Measurements from ENCODE around the gene USP35. TPM values are rescaled to one million over a fixed set of nuclear protein-coding genes. Genes with fewer than 3 reads are reported as not detected.

The USP35 gene
- polyA plus RNA-seq, 2 of the 4 experiments (the other 2 are of a cell fraction), result 3.8 to 5.8 TPM

- FAIRE-seq (no peak), ATAC-seq (no peak), DNase-seq (ENCODE audit: low read depth in 1 of 2, low spot score in 1 of 2) (no peak)
- ChIA-PET POLR2A (interaction anchor here (0.6 kb wide), 1 partner anchor 216 kb away, joined by 8 read pairs; no protein-coding TSS in a partner anchor), CTCF (interaction anchor here (0.6 to 1.9 kb wide), 6 partner anchors 11 to 364 kb away, joined by 3 to 6 read pairs (median 4); partner anchors contain the start of genes KCTD21 and USP35)
- Histone ChIP-seq H3K27ac (no peak overlapping the region), H3K4me3 (no peak overlapping the region), H3K9me3 (no peaks in the 10 kb centered on the region), H3K4me1 (no peaks in the 10 kb centered on the region), H3K4me2 (no peak overlapping the region)
- 98% methylated on average over 13 of the region's 13 CpGs for WGBS (ENCODE audit: missing lambda C conversion rate)
- TF ChIP-seq EHF (CRISPR knock-in tag; IDR thresholded peaks at IDR 0.05), result no peak
- TF ChIP-seq CHD2 (IDR thresholded peaks at IDR 0.05; ENCODE audit: low read length, partially characterized antibody), result no peak
- TF ChIP-seq POLR2A (IDR thresholded peaks at IDR 0.05; ENCODE audit: low read length), result no peak
- TF ChIP-seq RNF2 (IDR thresholded peaks at IDR 0.05; ENCODE audit: borderline replicate concordance, low read depth), result no peak
- no peak for TF ChIP-seq HES2 (IDR thresholded peaks at IDR 0.05)
- TF ChIP-seq E2F6 (IDR thresholded peaks at IDR 0.05; ENCODE audit: borderline replicate concordance, low read depth), result no peak
- TF ChIP-seq HOXA7 (CRISPR knock-in tag; IDR thresholded peaks at IDR 0.05), result no peak
- TF ChIP-seq BHLHE40 (IDR thresholded peaks at IDR 0.05; ENCODE audit: low read depth, low read length), result no peak
- TF ChIP-seq EHMT2 (IDR thresholded peaks at IDR 0.05; ENCODE audit: low read depth), result no peak
- no peak for TF ChIP-seq NFE2L2 (conservative IDR thresholded peaks at IDR 0.05; ENCODE audit: low read length)
- TF ChIP-seq ZNF302 (CRISPR knock-in tag; IDR thresholded peaks at IDR 0.05), result no peak
Observed at GRCh38 chr11:78200553-78200952, 11.8 kb downstream of the USP35 start.

- Histone ChIP-seq H3K4me1 (no peaks in the 10 kb centered on the region), H3K4me3 (no peak overlapping the region), H3K9me3 (no peaks in the 10 kb centered on the region), H3K27ac (no peak overlapping the region), H3K4me2 (no peak overlapping the region)
- ATAC-seq (no peak), FAIRE-seq (no peak), DNase-seq (ENCODE audit: low read depth in 1 of 2, low spot score in 1 of 2) (no peak)
- TF ChIP-seq MAFK (IDR thresholded peaks at IDR 0.05; ENCODE audit: partially characterized antibody) (no peak), CBX8 (IDR thresholded peaks at IDR 0.05) (no peak), MYC (IDR thresholded peaks at IDR 0.05; ENCODE audit: borderline replicate concordance, low read length) (no peak), RARB (CRISPR knock-in tag; IDR thresholded peaks at IDR 0.05) (no peak), E2F6 (IDR thresholded peaks at IDR 0.05; ENCODE audit: borderline replicate concordance, low read depth) (no peak), PBX3 (IDR thresholded peaks at IDR 0.05) (no peak), SMC3 (IDR thresholded peaks at IDR 0.05) (no peak), HOXB13 (CRISPR knock-in tag; IDR thresholded peaks at IDR 0.05; ENCODE audit: low read depth) (no peak), RCOR1 (IDR thresholded peaks at IDR 0.05; ENCODE audit: low read depth, low read length) (no peak), EHF (CRISPR knock-in tag; IDR thresholded peaks at IDR 0.05) (no peak), EP300 (IDR thresholded peaks at IDR 0.05) (no peak), EHMT2 (IDR thresholded peaks at IDR 0.05; ENCODE audit: low read depth) (no peak), HOXB5 (CRISPR knock-in tag; IDR thresholded peaks at IDR 0.05) (no peak), FOSB (CRISPR knock-in tag; IDR thresholded peaks at IDR 0.05) (no peak), MAX (IDR thresholded peaks at IDR 0.05) (no peak), POLR2A (IDR thresholded peaks at IDR 0.05; ENCODE audit: low read length) (no peak), NR3C1 (IDR thresholded peaks at IDR 0.05) (no peak), CBX2 (IDR thresholded peaks at IDR 0.05; ENCODE audit: borderline replicate concordance, low read depth) (no peak)
- ChIA-PET POLR2A (interaction anchor here (0.6 to 0.7 kb wide), 2 partner anchors 11 to 216 kb away, joined by 3 to 8 read pairs; no protein-coding TSS in a partner anchor), CTCF (interaction anchor here (1.5 to 1.9 kb wide), 2 partner anchors 11 to 13 kb away, joined by 6 read pairs; partner anchors contain the start of genes KCTD21 and USP35)
- 92% methylated on average over 9 of the region's 9 CpGs for WGBS (ENCODE audit: missing lambda C conversion rate)
Observed at GRCh38 chr11:78201096-78201818, 12.5 kb downstream of the USP35 start.

Data from A549 (cell line).